HG03064 (cell line): ENCODE measurements around the gene PLA2G4F.
"Not testable (repeated sequence)": the region's sequence is repeated elsewhere in the genome, so short reads cannot be mapped to it uniquely, and the experiment has no call there.

Experiments used
- ATAC-seq: cut with Tn5 transposase; IDR thresholded peaks from one replicate; pipeline ENCODE4 v1.9.1; 2021; ENCODE audit warnings: low read depth; ENCODE audit not compliant: unreplicated experiment

Gene PLA2G4F

DNA sequence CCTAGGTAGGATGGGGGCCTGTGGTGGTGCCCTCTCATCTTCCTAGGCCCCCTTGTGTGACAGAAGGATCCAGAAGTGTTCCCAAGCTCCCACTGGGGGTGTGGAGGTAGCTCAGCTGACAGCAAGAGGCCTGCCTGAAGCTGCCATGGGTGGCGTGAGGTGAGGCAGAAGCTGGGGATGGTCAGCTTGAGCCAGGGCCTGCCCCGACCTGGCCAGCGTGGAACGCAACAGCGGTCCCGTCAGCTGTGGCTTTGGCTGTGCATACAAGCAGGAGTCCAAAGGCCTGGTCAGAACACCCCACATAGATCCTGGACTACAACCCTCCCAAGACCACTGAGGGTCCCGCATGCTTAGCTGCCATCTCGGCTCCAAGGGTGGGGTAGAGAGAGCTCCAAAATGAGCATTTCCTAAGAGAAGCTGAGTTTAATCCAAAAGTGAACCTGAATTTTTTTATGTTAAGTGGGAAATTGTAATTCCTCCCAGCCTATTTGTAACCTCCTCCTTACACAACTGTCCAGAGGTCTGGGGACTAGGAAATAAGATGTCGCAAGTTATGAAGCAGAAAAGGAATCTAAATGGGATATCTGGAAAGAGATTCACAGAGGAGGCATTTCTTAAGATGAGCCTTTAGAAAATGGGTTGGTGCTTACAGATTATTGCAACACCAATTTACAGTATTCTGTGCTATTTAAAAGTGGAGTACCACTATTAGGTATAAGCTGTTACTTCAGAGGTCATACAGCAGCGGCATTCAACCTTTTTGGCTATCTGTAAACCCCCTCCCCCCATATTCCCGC, 52.1 kb downstream of the PLA2G4F start:
- ATAC-seq = no peak

DNA sequence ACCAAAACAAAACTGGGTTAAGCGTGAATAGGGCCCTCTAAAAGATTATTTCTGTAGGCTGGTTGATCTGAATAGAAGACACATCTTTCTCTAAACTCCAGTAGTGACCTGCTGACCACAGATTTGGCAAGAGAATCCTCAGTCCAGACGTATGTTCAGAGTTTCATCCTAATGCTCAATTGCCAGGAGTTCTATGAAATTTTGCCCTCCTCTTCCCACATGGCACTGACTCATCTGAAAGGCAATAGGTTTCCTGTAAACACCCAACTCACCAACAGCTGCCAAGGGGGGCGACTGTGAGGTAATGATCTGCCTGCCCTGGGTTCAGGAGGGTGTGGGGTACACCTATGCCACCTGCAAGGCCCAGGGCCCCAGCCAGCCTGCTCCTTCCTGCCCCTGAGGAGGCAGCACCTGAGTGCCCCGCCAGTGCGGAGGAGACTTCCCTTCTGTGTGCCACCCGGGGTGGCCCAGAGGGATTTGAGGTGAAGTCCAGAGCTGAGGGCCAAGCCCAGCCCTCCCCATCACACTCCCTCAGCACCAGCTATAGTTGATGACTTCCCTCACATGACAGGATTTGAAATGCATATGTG, 53.7 kb downstream of the PLA2G4F start:
- ATAC-seq = no peak

DNA sequence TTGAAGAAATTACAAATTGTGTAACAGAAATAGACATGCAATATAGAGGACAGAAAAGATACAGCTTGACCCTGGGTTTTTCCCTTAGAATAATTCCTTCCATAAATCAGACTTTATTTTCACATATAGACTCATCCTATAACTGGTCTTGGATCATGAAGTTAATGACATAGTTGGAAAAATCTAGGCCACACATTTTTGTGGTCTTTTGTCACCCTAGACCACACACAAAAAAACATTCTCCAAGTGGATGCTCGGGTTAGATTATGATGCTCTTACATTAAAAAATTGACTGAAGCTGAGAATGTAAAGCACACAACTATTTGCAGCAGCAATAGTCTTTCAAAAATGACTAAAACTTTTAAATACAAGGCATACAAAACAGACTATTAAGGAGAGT, 54.6 kb downstream of the PLA2G4F start:
- ATAC-seq = no peak

DNA sequence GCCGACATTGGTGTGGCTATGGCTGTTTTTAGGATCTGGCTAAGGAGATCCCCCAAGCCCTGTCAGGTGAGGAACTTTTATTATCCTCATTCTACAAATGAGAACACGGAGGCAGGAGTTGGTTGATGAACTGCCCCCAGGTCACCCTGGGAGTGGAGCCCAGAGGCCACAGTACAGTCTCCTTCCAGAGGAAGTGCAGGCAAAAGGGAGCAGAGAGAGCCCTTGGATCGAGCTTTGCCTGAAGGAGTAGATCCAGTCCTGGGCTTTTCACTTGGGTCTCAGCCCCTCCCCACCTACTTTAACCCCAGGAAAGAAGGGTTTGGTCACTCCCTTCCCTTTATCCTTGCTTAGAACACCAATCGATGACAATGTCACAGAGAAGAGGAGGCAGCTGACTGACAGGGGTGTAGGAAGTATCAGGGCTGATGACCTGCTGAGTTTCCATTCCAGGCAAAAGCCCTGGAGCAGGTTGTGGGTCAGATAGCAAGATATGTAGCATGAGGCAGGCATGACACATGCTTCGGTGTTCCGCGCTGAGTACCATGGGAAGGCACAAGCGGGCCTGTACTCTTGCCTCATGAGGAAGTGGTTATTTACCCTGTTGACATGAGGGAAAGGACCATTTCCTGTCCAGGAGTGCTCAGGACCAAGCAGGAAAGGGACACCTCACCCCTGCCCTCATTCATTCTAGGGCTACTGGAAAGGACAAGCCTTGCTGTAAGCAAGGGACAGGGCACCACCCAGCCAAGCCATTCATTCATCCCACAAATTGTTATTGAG, 56.2 kb downstream of the PLA2G4F start:
- no peak for ATAC-seq

DNA sequence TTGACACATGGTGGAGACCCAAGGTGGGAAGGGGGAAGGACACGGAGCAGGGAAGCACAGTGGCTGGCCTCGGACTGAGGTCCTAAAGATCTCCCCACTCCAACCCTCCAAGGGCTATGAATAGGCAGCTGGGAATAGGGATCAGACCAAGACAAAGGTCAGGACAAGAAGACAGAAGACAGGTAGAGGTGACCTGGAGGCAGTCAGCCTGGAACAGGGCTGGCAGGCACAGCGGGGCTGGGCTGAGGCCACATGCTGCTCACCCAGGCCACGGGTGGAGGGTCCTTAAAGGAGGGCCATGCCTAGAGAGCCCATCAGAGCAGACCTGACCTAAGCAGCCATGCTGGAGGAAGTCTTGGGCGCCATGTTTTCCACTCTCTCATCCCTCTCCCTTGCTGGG, 59.4 kb downstream of the PLA2G4F start:
- no peak for ATAC-seq

DNA sequence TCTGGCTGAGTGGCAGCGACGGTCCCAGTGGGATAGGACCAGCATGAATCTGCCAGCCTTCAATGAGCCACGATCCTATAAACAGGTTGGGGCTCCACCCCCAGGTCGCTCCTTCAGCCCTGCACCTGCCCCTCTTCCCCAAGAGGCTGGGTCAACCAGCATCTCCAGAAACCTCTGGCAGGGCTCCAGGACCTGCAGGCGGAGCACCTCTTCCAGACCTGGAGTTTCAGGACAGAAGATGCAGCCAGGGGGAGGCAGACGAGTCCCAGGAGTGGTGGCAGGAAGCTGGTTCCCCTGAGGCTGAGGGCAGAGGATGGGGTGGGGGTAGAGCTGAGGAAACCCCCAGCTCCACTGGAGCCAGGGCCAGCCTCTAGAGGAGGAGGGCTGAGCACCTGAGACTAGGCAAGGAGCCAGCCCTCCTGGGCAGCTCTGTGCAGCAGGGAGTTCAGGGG, 61.9 kb downstream of the PLA2G4F start, which contains the start of gene PLA2G4D:
TSS of gene PLA2G4D (minus strand) at position 51 of the 452 bp plus-strand sequence. CDS start 103 bp downstream, outside the sequence.
- ATAC-seq = no peak

DNA sequence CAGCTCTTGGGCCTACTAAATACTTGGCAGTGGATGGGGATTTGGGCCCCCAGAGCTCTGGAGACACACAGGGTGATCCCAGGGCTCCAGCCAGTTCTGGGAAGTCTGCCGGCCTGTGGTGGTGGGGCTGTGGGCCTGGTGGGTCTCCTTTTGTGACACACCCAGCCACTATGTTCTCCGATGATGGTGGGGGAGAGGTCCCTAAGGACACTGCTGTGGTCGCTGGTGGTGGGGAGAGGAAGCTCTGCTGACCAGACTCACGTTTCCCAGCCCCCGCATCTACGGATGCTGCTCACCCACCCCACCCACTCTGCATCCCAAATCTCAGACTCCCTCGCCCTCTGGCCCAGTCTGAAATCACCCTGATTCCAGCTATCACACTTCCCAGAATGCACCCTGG, 62.5 kb downstream of the PLA2G4F start:
- no peak for ATAC-seq

DNA sequence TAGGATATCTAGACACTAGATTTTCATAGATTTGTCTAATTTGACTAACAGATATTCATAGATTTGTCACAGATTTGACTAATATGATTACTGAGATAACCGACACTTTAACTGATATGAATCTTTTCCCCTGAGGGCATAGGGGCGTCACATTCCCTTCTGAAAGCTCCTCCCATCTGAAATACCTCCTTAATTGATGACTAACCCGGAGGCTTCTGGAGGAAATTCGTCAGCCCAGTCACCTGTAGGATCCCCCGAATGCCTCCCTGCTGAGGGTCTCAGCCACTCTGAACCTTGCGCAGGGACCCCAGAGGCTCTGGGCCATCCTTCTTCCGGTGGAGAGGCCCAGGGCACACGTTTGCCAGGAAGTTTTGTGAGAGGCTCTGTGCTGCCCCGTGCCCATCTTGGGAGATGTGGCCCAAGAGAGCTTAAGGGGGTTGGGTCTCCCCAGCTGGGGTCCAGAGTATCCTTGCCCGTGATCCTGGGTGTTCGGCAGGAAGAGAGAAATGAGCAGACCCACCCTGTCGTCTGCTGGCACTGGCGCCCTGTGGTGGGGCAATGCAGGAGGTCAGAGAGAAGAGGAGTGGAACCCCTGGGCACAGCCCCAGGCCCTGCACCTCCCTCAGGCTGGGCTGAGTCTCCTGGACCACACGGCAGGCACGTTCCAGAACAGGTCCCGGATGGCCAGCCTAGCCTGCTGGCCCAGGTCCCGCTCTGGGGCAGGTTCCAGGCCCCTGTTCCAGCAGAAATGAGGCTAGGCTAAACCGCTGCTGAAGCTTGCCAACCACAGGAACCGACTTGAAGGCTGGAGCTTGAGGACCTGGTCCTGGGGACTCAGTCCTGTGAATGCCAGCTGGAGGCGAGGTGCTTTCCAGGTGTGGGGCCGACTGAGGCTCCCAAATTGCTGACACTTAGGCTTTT, 63.8 kb downstream of the PLA2G4F start:
- ATAC-seq = no peak

DNA sequence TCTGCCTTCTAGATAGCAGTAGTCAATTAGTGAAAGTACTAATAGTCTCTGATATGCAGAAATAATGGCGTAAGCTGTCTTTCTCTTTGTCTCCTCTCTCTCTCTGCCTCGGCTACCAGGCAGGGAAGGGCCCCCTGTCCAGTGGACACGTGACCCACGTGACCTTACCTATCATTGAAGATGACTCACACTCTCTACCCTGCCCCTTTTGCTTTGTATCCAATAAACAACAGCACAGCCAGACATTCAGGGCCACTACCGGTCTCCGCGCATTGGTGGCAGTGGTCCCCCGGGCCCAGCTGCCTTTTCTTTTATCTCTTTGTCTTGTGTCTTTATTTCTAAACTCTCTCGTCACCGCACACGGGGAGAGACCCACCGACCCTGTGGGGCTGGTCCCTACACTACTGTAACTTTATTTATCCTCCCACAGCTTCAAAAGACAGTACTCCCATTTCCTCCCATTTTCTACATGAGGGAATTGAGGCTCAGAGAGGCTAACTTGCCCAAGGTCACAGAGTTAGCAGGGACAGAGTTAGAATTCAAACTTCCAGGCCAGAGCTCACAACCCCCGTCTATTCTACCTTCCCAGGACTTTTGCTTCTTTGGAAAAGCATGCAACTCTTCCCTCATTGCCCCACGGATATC, 64.6 kb downstream of the PLA2G4F start:
- ATAC-seq = not testable (repeated sequence)

DNA sequence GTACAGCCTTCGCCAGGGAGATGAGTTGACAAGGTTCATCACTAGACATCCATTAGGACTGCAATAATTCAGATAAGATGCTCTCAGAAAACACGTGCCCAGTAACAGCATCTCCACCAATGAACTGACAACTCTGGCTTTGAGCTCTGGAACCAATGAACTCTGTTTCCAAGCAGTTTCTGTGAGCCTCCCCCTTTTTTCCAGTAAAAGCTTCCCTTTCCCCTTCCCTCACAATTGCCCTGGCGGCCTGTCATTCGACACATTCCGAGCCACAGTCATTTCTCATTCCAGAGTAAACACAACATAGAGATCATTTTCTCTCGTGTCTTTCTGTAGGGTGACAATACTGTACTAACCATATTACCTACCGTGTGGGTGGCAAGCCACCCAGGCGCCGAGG, 65.7 kb downstream of the PLA2G4F start:
- ATAC-seq = no peak

DNA sequence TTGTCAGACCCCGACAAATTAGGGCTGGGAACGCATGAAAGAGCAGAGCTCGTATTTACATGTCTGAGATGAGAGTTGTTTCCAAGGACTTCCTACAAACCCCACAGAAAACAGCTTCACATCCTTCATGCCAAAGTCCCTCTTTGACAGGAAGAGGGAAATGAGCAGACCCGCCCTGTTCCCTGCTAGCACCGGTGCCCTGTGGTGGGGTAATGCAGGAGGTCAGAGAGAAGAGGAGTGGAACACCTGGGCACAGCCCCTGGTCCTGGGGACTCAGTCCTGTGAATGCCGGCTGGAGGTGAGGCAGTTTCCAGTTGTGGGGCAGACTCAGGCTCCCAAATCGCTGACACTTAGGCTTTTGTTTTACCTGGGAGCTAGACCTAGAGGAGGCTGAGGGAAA, 66.1 kb downstream of the PLA2G4F start:
- ATAC-seq = no peak

DNA sequence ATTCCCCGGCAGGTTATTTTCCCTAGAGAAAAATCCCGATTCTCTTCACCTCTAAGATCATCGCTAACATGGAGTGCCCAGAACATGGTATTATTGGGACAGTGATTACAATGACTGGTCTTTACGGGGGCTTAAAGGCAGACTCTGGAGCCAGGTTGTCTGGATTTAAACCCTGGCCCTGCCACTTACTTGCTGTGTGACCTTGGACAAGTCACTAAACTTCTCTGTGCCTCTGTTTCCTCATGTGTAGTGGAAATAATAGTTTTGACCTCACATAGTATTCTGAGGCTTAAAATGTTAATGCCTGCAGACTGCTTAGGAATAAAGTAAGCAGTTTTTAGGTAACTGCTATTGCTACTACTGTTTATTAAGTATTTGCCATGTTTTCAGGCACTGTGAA, 66.5 kb downstream of the PLA2G4F start:
- ATAC-seq = no peak
